ENCODE results near the gene GLOD5.

The GLOD5 gene

DNA sequence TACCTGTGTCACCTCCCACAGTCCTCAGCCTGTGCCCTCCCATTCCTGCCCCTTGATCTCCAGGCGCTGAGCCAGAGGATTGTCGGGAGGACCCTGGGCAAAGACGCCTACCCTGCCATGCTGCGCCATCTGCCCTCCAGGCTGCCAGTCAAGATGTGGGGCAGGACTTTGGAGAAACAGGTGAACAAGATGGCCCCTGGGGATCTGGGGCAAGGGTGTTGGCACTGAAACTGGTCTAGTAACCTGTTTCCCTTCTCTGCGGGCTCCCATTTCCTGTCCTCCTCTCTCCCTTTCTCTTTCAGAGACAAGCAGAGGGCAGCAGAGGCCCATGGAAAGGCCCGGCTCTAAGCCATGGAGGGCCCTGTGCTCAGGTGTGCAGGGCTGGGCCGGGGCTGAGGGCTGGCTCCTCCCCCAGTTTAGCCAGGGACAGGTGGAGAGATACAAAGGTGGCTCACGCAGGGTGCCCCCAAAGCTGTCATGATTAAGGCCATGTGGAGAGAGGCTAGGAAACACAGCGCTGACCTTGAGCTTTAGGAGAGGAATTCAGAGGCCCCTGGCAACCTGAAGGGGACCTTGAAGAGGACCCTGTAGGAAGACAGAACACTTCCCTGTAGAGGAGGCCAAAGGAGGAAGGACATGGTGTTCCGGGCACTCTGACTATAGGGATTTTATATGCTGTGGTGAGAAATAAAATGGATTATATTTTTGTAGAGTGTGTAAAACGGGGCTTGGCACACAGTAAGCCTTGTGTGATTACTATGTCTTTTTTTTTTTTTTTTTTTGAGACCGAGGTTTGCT lies at the start of gene GLOD5:
Gene GLOD5 (plus strand): TSS at position 74 of the 798 bp plus-strand sequence. CDS start 44 bp downstream, at position 118.
- no peak for FAIRE-seq

GRCh38 chrX:48711929-48712505 lies 49.5 kb upstream of the GLOD5 start:
- no peak for FAIRE-seq

DNA sequence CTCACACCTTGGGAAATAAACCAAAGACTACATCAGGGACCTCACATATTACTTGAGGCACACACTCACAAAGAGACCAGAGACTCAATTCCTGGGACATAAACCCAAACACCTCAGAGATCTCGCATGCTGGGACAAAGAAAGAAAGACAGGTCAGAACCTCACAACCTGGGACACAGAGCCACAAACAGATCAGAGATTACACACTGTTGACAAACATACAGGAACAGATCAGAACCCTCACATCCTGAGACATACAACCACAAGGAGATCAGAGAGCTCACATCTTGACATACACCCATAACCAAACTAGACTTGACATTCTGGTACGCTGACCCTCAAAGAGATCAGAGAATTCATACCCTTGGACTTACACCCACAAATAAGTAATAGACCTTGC lies 47.7 kb upstream of the GLOD5 start:
- no peak for FAIRE-seq

DNA sequence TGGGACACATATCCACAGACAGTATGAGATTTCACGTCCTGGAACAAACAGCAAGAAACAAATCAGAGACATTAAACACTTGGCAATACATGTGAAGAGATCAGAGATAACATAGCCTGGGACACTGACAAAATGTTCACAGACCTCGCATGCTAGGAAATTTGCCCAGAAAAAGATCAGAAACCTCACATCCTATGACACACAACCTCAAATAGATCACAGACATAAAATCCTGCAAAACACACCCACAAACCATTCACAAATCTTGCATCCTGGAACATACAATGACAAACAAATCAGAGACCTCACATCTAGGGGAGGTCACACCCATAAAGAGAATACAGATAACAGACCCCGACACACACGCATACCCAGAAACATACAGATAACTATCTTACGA lies 47.0 kb upstream of the GLOD5 start:
- FAIRE-seq = no peak

GRCh38 chrX:48715072-48715471 lies 46.5 kb upstream of the GLOD5 start:
- FAIRE-seq = no peak

DNA sequence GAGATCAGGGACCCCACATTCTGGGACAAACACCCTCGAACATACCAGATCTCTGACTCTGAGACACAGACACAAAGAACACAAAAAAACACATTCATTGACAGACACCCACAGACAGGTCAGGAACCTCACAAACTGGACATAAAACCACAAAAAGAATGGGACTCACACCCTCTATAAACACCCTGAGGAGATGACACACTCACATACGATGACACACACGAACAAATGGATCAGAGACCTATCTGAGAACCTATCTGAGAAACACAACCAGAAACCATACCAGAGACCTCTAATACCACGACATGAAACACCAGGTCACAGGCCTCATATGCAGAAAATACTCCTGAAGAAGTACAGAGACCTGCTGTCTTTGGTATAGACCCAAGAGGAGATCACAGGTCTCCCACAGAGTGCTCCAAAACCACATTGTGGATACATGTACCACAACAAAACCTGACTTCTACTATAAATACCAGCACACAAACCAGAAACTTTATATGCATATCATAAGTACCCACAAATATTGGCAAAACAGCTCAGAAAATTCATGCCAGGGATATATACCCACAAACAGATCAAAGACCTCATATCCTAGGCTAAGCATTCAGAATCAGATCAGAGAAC lies 45.6 kb upstream of the GLOD5 start:
- FAIRE-seq = no peak

- no peak for FAIRE-seq
Observed at GRCh38 chrX:48719958-48720357, 41.6 kb upstream of the GLOD5 start.

DNA sequence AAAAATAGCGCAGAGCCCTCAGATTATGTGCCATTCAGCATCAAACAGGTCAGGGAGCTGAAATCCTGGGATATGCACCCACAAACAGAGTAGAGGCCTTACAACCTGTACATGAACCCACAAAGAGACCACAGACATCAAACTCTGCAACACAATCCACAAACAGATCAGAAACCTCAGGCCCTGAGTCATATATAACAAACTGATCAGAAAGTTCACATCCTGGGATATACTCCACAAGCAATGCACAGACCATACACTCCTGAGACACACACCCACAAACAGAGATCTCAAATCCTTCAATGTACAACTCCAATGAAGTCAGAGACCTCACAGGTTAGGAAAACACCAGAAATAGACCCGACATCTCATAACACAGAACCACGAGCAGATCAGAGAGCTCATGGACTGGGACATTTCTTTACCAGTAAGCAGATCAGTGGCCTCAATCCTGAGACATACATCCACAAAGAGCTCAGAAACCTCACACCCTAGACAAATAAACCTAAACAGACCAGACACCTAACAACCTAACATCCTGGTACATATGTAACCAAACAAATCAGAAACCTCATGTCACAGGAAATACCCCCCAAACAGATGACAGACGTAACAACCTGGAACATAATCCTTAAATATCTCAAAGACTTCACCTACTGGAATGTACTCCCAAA lies 40.8 kb upstream of the GLOD5 start:
- FAIRE-seq = no peak

- no peak for FAIRE-seq
Observed at GRCh38 chrX:48721916-48722315, 39.6 kb upstream of the GLOD5 start.

- FAIRE-seq = no peak
Observed at GRCh38 chrX:48726596-48726995, 35.0 kb upstream of the GLOD5 start.

- FAIRE-seq = no peak
Observed at GRCh38 chrX:48728653-48729052, 32.9 kb upstream of the GLOD5 start.

GRCh38 chrX:48736303-48736702 lies 25.2 kb upstream of the GLOD5 start:
- FAIRE-seq = no peak

DNA sequence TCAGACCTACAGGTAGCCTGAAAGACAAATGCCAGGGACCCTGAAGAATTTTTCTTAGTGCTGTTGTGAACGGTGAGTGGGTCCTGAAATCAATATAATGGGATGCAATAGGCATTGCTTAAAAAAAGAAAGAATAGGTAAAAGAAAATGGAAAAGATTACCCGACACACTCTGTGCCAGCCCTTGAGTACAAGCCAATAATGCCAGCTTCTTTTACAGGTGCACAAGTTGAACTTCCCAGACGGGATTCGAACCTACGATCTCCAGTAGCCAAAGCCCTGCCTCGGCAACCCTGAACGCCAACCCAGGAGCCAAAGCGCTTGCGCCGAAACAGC lies 24.7 kb upstream of the GLOD5 start:
- no peak for FAIRE-seq

DNA sequence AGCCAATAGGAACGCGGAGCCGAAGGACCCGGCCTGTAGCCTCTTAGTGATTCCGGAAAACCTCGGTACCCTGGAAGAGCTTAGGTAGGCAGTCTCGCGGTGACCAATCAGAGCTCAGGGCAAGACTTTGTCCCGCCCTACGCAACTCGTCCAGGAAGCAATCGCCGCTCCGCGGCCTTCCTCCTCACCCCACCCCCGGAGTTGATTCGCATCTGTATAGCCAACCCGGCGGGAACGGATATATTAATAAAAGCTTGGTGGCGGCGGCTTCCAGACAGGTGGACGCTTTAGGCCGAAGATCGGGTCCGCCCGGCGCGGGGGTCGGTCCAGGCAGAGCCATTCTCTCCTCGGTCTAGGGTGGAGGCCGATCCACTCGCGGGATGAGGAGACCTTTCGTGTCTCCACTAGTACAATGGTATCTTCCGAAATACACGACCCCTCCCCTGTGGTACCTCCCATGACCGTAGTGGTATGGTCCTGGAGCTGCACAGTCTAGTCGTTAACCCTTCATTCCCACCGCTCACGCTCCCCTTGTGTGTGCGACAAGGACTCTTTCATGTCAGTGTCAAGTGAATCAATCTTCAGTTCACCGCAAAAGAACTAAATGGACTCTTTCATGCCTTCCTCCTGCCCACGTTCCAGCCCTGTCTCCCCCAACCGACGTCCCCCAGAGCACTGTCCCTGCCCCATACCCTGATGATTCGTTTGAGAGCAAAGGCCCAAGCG lies 24.2 kb upstream of the GLOD5 start:
- FAIRE-seq = peak; percentile 98

GRCh38 chrX:48737940-48738339 lies 23.6 kb upstream of the GLOD5 start:
- no peak for FAIRE-seq

GRCh38 chrX:48741834-48742233 lies 19.7 kb upstream of the GLOD5 start:
- FAIRE-seq = no peak

- no peak for FAIRE-seq
Observed at GRCh38 chrX:48745222-48745621, 16.3 kb upstream of the GLOD5 start.

DNA sequence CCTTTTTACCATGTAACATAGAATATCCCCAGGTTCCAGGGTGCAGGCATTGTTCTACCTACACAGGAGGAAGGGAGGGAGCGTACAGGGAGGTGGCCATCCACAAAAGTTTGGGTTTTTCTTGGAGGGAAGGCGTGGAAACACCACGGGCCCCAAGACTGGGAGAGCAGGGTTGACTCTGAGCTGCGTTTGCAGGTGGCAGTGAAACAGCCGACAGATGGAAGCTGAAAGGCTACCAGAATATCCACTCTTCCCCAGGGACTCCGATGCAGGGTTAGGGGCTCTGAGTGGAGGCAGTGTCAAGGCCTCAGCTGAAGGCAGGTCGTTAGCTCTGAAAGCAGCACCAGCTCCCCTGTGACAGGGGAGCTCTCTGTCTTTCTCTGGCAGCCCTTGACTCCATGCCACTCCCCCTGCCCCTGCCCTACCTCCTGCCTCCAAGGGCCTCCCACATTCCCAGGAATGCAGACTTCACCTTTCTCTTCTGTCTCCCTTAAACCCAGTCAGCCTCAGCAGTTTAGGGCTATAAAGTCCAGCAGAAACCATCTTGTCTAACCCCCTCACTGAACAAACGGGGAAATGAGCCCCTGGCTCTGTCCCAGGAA lies 14.0 kb upstream of the GLOD5 start:
- no peak for FAIRE-seq

- no peak for FAIRE-seq
Observed at GRCh38 chrX:48749182-48749581, 12.4 kb upstream of the GLOD5 start.

DNA sequence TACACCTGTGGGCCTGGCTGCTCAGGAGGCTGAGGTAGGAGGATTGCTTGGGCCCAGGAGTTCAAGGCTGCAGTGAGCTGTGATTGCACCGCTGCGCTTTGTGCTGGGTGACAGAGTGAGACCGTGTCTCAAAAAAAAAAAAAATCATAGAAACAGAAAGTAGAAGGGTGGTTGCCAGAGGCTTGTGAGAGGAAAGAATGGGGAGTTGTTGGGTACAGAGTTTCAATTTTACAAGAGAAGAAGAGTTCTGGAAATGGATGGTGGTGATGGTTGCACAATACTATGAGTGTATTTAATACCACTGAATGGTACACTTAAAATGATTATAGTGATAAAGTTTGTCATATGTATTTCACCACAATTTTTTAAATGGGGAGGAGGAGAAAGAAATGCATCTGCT lies 10.2 kb upstream of the GLOD5 start:
- no peak for FAIRE-seq

- no peak for FAIRE-seq
Observed at GRCh38 chrX:48752498-48752897, 9.0 kb upstream of the GLOD5 start.

DNA sequence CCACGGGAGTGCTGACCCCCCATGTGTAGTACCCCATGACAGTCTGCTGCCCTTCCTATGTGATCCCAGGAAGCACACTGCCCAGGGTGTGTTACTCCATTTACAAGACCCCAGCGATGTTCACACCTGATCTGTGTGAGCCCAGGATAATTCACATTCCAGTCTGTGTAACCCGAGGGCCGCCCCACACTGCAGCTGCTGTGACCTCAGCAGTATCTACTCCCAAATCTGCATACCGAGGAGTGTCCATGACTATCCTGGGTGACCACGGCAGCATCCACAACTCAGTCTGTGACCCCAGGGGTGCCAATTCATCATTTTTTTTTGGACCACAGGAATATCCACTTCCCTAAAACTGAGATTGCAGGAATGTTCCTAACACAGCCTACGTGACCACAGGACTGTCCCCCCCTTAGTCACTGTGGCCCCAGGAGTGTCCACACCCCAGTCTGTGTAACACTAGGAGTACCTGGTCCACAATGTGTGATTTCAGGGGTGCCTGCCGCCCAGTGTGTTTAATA lies 7.8 kb upstream of the GLOD5 start:
- FAIRE-seq = no peak

All from G401.6 (cell line).